OCI-LY7 (cell line): Measurements from ENCODE around the gene NDOR1. TPM values are rescaled to one million over a fixed set of nuclear protein-coding genes. Genes with fewer than 3 reads are reported as not detected.

Experiments
- BruUV-seq: library from RNA; stranded (reverse); fragments of 400-500 nt; replicated peaks from 2 replicates; lab custom pipeline; 2021; lab: Mats Ljungman, UMichigan
- CTCF ChIA-PET: fragments of 300-600 bp; sonication (Branson Sonifier 250); formaldehyde crosslinking; loops from one replicate; lab custom pipeline; 2022; ENCODE audit warnings: antibody characterized with exemption; ENCODE audit not compliant: unreplicated experiment; lab: Charles Lee
- POLR2A ChIA-PET: fragments of 300-600 bp; sonication (Branson Sonifier 250); formaldehyde crosslinking; loops from one replicate; lab custom pipeline; 2022; ENCODE audit warnings: antibody characterized with exemption; lab: Charles Lee
- DNase-seq: peaks from one replicate; pipeline ENCODE4 v3.0.0-alpha.2; 2015; ENCODE audit warnings: low spot score
- H2AFZ ChIP-seq: fragments of 200-600 bp; sonication (generic), shearing (Covaris generic); 2 replicates; pipeline ENCODE4 v1.6.1; 2014; ENCODE audit warnings: mild to moderate bottlenecking, antibody characterized with exemption, low read length, moderate library complexity
- H3K27ac ChIP-seq: fragments of 200-600 bp; sonication (generic); 2 replicates; pipeline ENCODE4 v1.5.1; 2014; ENCODE audit warnings: mixed run types, low read depth, mild to moderate bottlenecking, moderate library complexity, low read length, inconsistent platforms; ENCODE audit not compliant: poor library complexity, severe bottlenecking
- H3K36me3 ChIP-seq: fragments of 200-600 bp; sonication (generic); 2 replicates; pipeline ENCODE4 v1.6.1; 2014; ENCODE audit warnings: mild to moderate bottlenecking, antibody characterized with exemption, low read length, moderate library complexity, mixed read lengths; ENCODE audit not compliant: insufficient read depth
- H3K4me1 ChIP-seq: fragments of 200-600 bp; sonication (generic); 2 replicates; pipeline ENCODE4 v1.5.1; 2014; ENCODE audit warnings: mild to moderate bottlenecking, low read length; ENCODE audit not compliant: insufficient read depth, poor library complexity, severe bottlenecking
- H3K4me2 ChIP-seq: fragments of 200-600 bp; sonication (generic); 2 replicates; pipeline ENCODE4 v1.6.1; 2014; ENCODE audit warnings: mild to moderate bottlenecking, low read length
- H3K4me3 ChIP-seq: fragments of 200-600 bp; sonication (generic); 2 replicates; pipeline ENCODE4 v1.5.1; 2014; ENCODE audit warnings: mild to moderate bottlenecking, low read depth, low read length; ENCODE audit not compliant: poor library complexity, severe bottlenecking
- H3K79me2 ChIP-seq: fragments of 200-600 bp; sonication (generic); 2 replicates; pipeline ENCODE4 v1.6.1; 2016; ENCODE audit warnings: low read depth, mild to moderate bottlenecking, low read length, moderate library complexity, mixed read lengths; ENCODE audit not compliant: insufficient read depth
- H3K9me2 ChIP-seq: fragments of 200-600 bp; sonication (generic); 2 replicates; pipeline ENCODE4 v1.6.1; 2016; ENCODE audit warnings: mild to moderate bottlenecking, low read length, mixed read lengths; ENCODE audit not compliant: insufficient read depth
- H3K9me3 ChIP-seq: fragments of 200-600 bp; sonication (generic); 2 replicates; pipeline ENCODE4 v1.6.1; 2014; ENCODE audit warnings: mild to moderate bottlenecking, mixed run types, low read length, mixed read lengths
- H4K20me1 ChIP-seq: fragments of 200-600 bp; sonication (generic); 2 replicates; pipeline ENCODE4 v1.6.1; 2014; ENCODE audit warnings: mild to moderate bottlenecking, antibody characterized with exemption, low read length, moderate library complexity, mixed read lengths; ENCODE audit not compliant: insufficient read depth
- CTCF ChIP-seq: fragments of 200-600 bp; sonication (generic); conservative IDR thresholded peaks from 2 replicates; pipeline ENCODE4 v1.5.1; 2014; ENCODE audit warnings: mild to moderate bottlenecking, antibody characterized with exemption, low read length, moderate library complexity, mixed read lengths
- EZH2phosphoT487 ChIP-seq: fragments of 200-600 bp; sonication (generic); IDR thresholded peaks from 2 replicates; pipeline ENCODE4 v1.6.1; 2018; ENCODE audit warnings: low read depth, borderline replicate concordance, mild to moderate bottlenecking, mixed run types, antibody characterized with exemption, low read length, moderate library complexity, mixed read lengths
- intact Hi-C: fragments of 100-400 bp; cut with micrococcal nuclease; formaldehyde crosslinking; loops from one replicate; pipeline ENCODE4 v1.10.0; 2022; ENCODE audit not compliant: unreplicated experiment
- total RNA-seq, 2 experiments: library from RNA; depleted of rRNA in 1 of 2; stranded (reverse); fragments of >200 nt in 1 of 2; shearing (Covaris generic) in 1 of 2; gene quantifications; 2 replicates each; pipeline ENCODE4 v1.2.3, GENCODE V29; 2014 to 2022

NDOR1 gene
- total RNA-seq, 2 experiments from 2014 or later = 30.4 to 61.9 TPM

- intact Hi-C loops = loop anchor here (2.0 to 5.0 kb wide), 3 partner anchors 34 to 71 kb away; partner anchors contain the start of gene RNF208
- Histone ChIP-seq H3K9me2 (no peaks in the 10 kb centered on the region), H3K9me3 (no peaks in the 10 kb centered on the region), H3K27ac (peak within 1 kb of the TSS; percentile 92), H3K4me2 (peak within 1 kb of the TSS; percentile 97), H4K20me1 (peaks cover 6% of the 10 kb centered on the region; the same call in 1 of the 2 replicates), H3K4me3 (peak within 1 kb of the TSS; percentile 94), H3K36me3 (peaks cover 41% of the 10 kb centered on the region; the same call in 1 of the 2 replicates), H3K4me1 (peaks cover 27% of the 10 kb centered on the region), H3K79me2 (peaks cover 32% of the 10 kb centered on the region), H2AFZ (peak within 1 kb of the TSS; percentile 53; the same call in 1 of the 2 replicates)
- BruUV-seq = no TSS peak
- ChIA-PET CTCF (interaction anchor here (0.6 to 1.3 kb wide), 3 partner anchors 12 to 98 kb away, joined by 3 to 5 read pairs (median 3); no protein-coding TSS in a partner anchor), POLR2A (interaction anchor here (0.8 to 3.2 kb wide), 8 partner anchors 12 to 74 kb away, joined by 3 to 16 read pairs (median 4); partner anchors contain the start of gene TPRN)
- DNase-seq = peak; percentile 98
- TF ChIP-seq CTCF = peak; percentile 69
- no peak for TF ChIP-seq EZH2phosphoT487
Observed at GRCh38 chr9:137188490-137189296, 16.8 kb upstream of the NDOR1 start, which contains the start of the genes ANAPC2 and SSNA1. Gene ANAPC2, minus strand, starts transcription at chr9:137188560. Its CDS starts 28 bp downstream, at chr9:137188532. Gene SSNA1, plus strand, starts transcription at chr9:137188676. Its CDS starts 51 bp downstream, at chr9:137188727.

- Histone ChIP-seq H4K20me1 (peaks cover 6% of the 10 kb centered on the region; the same call in 1 of the 2 replicates), H3K9me2 (no peaks in the 10 kb centered on the region), H3K79me2 (peaks cover 32% of the 10 kb centered on the region), H3K27ac (peak overlapping the region; percentile 92), H3K36me3 (peaks cover 33% of the 10 kb centered on the region; the same call in 1 of the 2 replicates), H3K9me3 (no peaks in the 10 kb centered on the region), H3K4me1 (peaks cover 27% of the 10 kb centered on the region), H3K4me3 (peak overlapping the region; percentile 94), H2AFZ (no peak overlapping the region; the same call in 1 of the 2 replicates), H3K4me2 (peak overlapping the region; percentile 97)
- TSS peak; percentile 94 for BruUV-seq
- ChIA-PET POLR2A (interaction anchor here (0.8 to 3.2 kb wide), 8 partner anchors 12 to 75 kb away, joined by 3 to 16 read pairs (median 4); partner anchors contain the start of gene TPRN), CTCF (interaction anchor here (0.8 to 1.3 kb wide), 2 partner anchors 60 to 97 kb away, joined by 3 to 5 read pairs; no protein-coding TSS in a partner anchor)
- intact Hi-C loops = loop anchor here (2.0 to 5.0 kb wide), 3 partner anchors 33 to 72 kb away; partner anchors contain the start of gene RNF208
- no peak for DNase-seq
- TF ChIP-seq EZH2phosphoT487 = no peak
- no peak for TF ChIP-seq CTCF
Observed at GRCh38 chr9:137189297-137190295, 15.9 kb upstream of the NDOR1 start.
